HT-29 (cell line): ENCODE measurements around the gene EPB41L2. TPM values are rescaled to one million over a fixed set of nuclear protein-coding genes. Genes with fewer than 3 reads are reported as not detected.

Source experiments
- DNase-seq: peaks from one replicate; pipeline ENCODE4 v3.0.0-alpha.2; 2015; ENCODE audit warnings: low spot score
- total RNA-seq: library from RNA; depleted of rRNA; stranded (reverse); fragments of >200 nt; shearing (Covaris generic); gene quantifications from 2 replicates; pipeline ENCODE4 v1.2.3, GENCODE V29; 2014

EPB41L2 gene
- total RNA-seq, 1 experiment from 2014 or later: 9.5 TPM

- DNase-seq: no peak
Observed at GRCh38 chr6:131061751-131062119, 1.3 kb downstream of the EPB41L2 start.

GRCh38 chr6:131061041-131061750 is 1.8 kb downstream of the EPB41L2 start:
- no peak for DNase-seq

GRCh38 chr6:131060311-131060710 is 2.7 kb downstream of the EPB41L2 start:
- no peak for DNase-seq

- DNase-seq: no peak
Observed at GRCh38 chr6:131059486-131059885, 3.6 kb downstream of the EPB41L2 start.

GRCh38 chr6:131058236-131058635 is 4.8 kb downstream of the EPB41L2 start:
- DNase-seq: no peak

GRCh38 chr6:131054392-131055250 is 8.4 kb downstream of the EPB41L2 start:
- no peak for DNase-seq

GRCh38 chr6:131053546-131054240 is 9.4 kb downstream of the EPB41L2 start:
- no peak for DNase-seq

GRCh38 chr6:131052181-131052580 is 10.9 kb downstream of the EPB41L2 start:
- DNase-seq: no peak

GRCh38 chr6:131051341-131051740 is 11.7 kb downstream of the EPB41L2 start:
- no peak for DNase-seq

GRCh38 chr6:131049608-131050007 is 13.4 kb downstream of the EPB41L2 start:
- no peak for DNase-seq

- no peak for DNase-seq
Observed at GRCh38 chr6:131048933-131049515, 14.0 kb downstream of the EPB41L2 start.

GRCh38 chr6:131048459-131048858 is 14.6 kb downstream of the EPB41L2 start:
- DNase-seq: no peak

- no peak for DNase-seq
Observed at GRCh38 chr6:131045139-131045538, 17.9 kb downstream of the EPB41L2 start.

GRCh38 chr6:131043902-131044447 is 19.1 kb downstream of the EPB41L2 start:
- no peak for DNase-seq

GRCh38 chr6:131042664-131043063 is 20.4 kb downstream of the EPB41L2 start:
- DNase-seq: no peak

GRCh38 chr6:131041814-131042213 is 21.2 kb downstream of the EPB41L2 start:
- DNase-seq: no peak

GRCh38 chr6:131040866-131041265 is 22.2 kb downstream of the EPB41L2 start:
- DNase-seq: no peak

GRCh38 chr6:131039345-131039680 is 23.7 kb downstream of the EPB41L2 start:
- DNase-seq: no peak

GRCh38 chr6:131038597-131039344 is 24.3 kb downstream of the EPB41L2 start:
- DNase-seq: no peak

- no peak for DNase-seq
Observed at GRCh38 chr6:131037194-131037897, 25.7 kb downstream of the EPB41L2 start.
